H1 (cell line): Measurements from ENCODE around the gene AGAP3. TPM values are rescaled to one million over a fixed set of nuclear protein-coding genes. Genes with fewer than 3 reads are reported as not detected.
A peak's percentile ranks its signal among the peaks of the same experiment; 100 is the strongest.

Experiments used
- CTCF ChIA-PET: fragments of 300-600 bp; sonication (Branson Sonifier 250); formaldehyde crosslinking; loops from one replicate; lab custom pipeline; 2021; ENCODE audit not compliant: partially characterized antibody; lab: Charles Lee
- POLR2A ChIA-PET: fragments of 300-600 bp; sonication (Branson Sonifier 250); formaldehyde crosslinking; loops from one replicate; lab custom pipeline; 2021; ENCODE audit warnings: inconsistent platforms; ENCODE audit not compliant: partially characterized antibody; lab: Charles Lee
- DNase-seq, 2 experiments: peaks; one replicate each; pipeline versions ENCODE4 v3.0.0 to v3.0.0-alpha.2; 2010 to 2022; ENCODE audit warnings: low spot score in 2 of 2, low read depth in 1 of 2, mixed read lengths in 1 of 2
- FAIRE-seq: peaks from 2 replicates; lab custom pipeline; 2011; peaks lifted over from hg19 to GRCh38; lab: Jason Lieb, UNC
- H2AFZ ChIP-seq: 2 replicates; pipeline ENCODE4 v1.8.1; 2012; ENCODE audit warnings: low read length, inconsistent platforms
- H2AK5ac ChIP-seq: 2 replicates; pipeline ENCODE4 v1.6.1; 2013; ENCODE audit warnings: low read depth, low read length
- H2BK120ac ChIP-seq: replicated peaks from 2 replicates; pipeline ENCODE3; 2013; ENCODE audit warnings: low read depth, low read length, inconsistent platforms
- H2BK12ac ChIP-seq: 2 replicates; pipeline ENCODE4 v1.6.1; 2013; ENCODE audit warnings: low read depth, low read length
- H2BK15ac ChIP-seq: 2 replicates; pipeline ENCODE4 v1.6.1; 2013; ENCODE audit warnings: low read length
- H2BK20ac ChIP-seq: 2 replicates; pipeline ENCODE4 v1.6.1; 2013; ENCODE audit warnings: low read length
- H2BK5ac ChIP-seq: 2 replicates; pipeline ENCODE4 v1.6.1; 2013; ENCODE audit warnings: low read depth, low read length
- H3K14ac ChIP-seq: 2 replicates; pipeline ENCODE4 v1.6.1; 2013; ENCODE audit warnings: inconsistent platforms; ENCODE audit not compliant: insufficient read length
- H3K18ac ChIP-seq: 2 replicates; pipeline ENCODE4 v1.6.1; 2013; ENCODE audit warnings: low read length; ENCODE audit errors: extremely low read depth
- H3K23ac ChIP-seq: 2 replicates; pipeline ENCODE4 v1.6.1; 2013; ENCODE audit warnings: inconsistent platforms; ENCODE audit not compliant: insufficient read length
- H3K23me2 ChIP-seq: 2 replicates; pipeline ENCODE4 v1.6.1; 2013; ENCODE audit warnings: low read depth, low read length
- H3K27ac ChIP-seq: 2 replicates; pipeline ENCODE4 v1.6.1; 2011; ENCODE audit warnings: low read depth, low read length, inconsistent platforms
- H3K27me3 ChIP-seq, 4 experiments: replicated peaks in 1 of 4; 1 replicate in 1 of 4; 2 replicates in 3 of 4; pipeline versions ENCODE4 v1.6.1 to v1.8.1; 2011 to 2013; ENCODE audit warnings: low read length in 3 of 4, mild to moderate bottlenecking in 3 of 4, inconsistent platforms in 2 of 4, mixed read lengths in 2 of 4, moderate library complexity in 1 of 4; ENCODE audit not compliant: control insufficient read depth in 3 of 4, insufficient read depth in 3 of 4; ENCODE audit errors: extremely low read depth in 1 of 4
- H3K36me3 ChIP-seq, 4 experiments: 2 replicates each; pipeline versions ENCODE4 v1.6.1 to v1.8.1; 2011 to 2013; ENCODE audit warnings: mild to moderate bottlenecking in 4 of 4, low read length in 3 of 4, moderate library complexity in 2 of 4, control low read depth in 1 of 4, inconsistent platforms in 1 of 4; ENCODE audit not compliant: insufficient read depth in 4 of 4, control insufficient read depth in 2 of 4
- H3K4ac ChIP-seq: replicated peaks from 2 replicates; pipeline ENCODE3; 2013; ENCODE audit warnings: low read length, low read depth, mixed read lengths, inconsistent platforms; ENCODE audit not compliant: insufficient read length
- H3K4me1 ChIP-seq, 4 experiments: replicated peaks in 1 of 4; 1 replicate in 1 of 4; 2 replicates in 3 of 4; pipeline versions ENCODE4 v1.6.1 to v1.8.1; 2011 to 2013; ENCODE audit warnings: low read length in 3 of 4, inconsistent platforms in 2 of 4, mixed read lengths in 1 of 4; ENCODE audit not compliant: insufficient read depth in 4 of 4, control insufficient read depth in 3 of 4
- H3K4me2 ChIP-seq, 2 experiments: 2 replicates each; pipeline versions ENCODE4 v1.6.1 to v1.8.1; 2011 to 2013; ENCODE audit warnings: low read depth in 2 of 2, low read length in 2 of 2, control low read depth in 1 of 2, inconsistent platforms in 1 of 2, mild to moderate bottlenecking in 1 of 2; ENCODE audit not compliant: insufficient read depth in 1 of 2
- H3K4me3 ChIP-seq, 4 experiments: fragments of 200-600, 300-600 bp in 1 of 4; sonication (generic), shearing (Covaris generic), sonication (Bioruptor Twin) in 1 of 4; 2 replicates each; pipeline versions ENCODE4 v1.5.1 to v1.8.1; 2011 to 2016; ENCODE audit warnings: low read length in 4 of 4, low read depth in 3 of 4, control low read depth in 2 of 4, inconsistent platforms in 2 of 4, mild to moderate bottlenecking in 2 of 4, mixed read lengths in 1 of 4, moderate library complexity in 1 of 4; ENCODE audit not compliant: insufficient read depth in 2 of 4; ENCODE audit errors: extremely low read depth in 1 of 4
- H3K56ac ChIP-seq: replicated peaks from 2 replicates; pipeline ENCODE3; 2013; ENCODE audit warnings: low read depth, mild to moderate bottlenecking, mixed read lengths, low read length, inconsistent platforms; ENCODE audit not compliant: insufficient read length
- H3K79me1 ChIP-seq: 2 replicates; pipeline ENCODE4 v1.6.1; 2013; ENCODE audit warnings: low read depth, low read length, control low read depth
- H3K79me2 ChIP-seq, 2 experiments: 2 replicates each; pipeline versions ENCODE4 v1.6.1 to v1.8.1; 2012 to 2013; ENCODE audit warnings: low read length in 2 of 2, mild to moderate bottlenecking in 2 of 2, inconsistent platforms in 1 of 2; ENCODE audit not compliant: insufficient read depth in 2 of 2, control insufficient read depth in 1 of 2
- H3K9ac ChIP-seq, 4 experiments: replicated peaks in 1 of 4; 1 replicate in 1 of 4; 2 replicates in 3 of 4; pipeline versions ENCODE4 v1.6.1 to v1.8.1; 2011 to 2013; ENCODE audit warnings: low read depth in 3 of 4, low read length in 3 of 4, control low read depth in 2 of 4, mild to moderate bottlenecking in 2 of 4, moderate library complexity in 2 of 4, inconsistent platforms in 1 of 4; ENCODE audit errors: extremely low read depth in 1 of 4
- H3K9me3 ChIP-seq, 2 experiments: 2 replicates each; pipeline versions ENCODE4 v1.6.1 to v1.8.1; 2012 to 2013; ENCODE audit warnings: mild to moderate bottlenecking in 2 of 2, moderate library complexity in 2 of 2, control low read depth in 1 of 2, inconsistent platforms in 1 of 2, low read depth in 1 of 2, low read length in 1 of 2, mixed read lengths in 1 of 2; ENCODE audit not compliant: insufficient read depth in 2 of 2
- H4K20me1 ChIP-seq, 2 experiments: replicated peaks in 1 of 2; 2 replicates each; pipeline versions ENCODE3 to v1.8.1; 2011 to 2013; ENCODE audit warnings: inconsistent platforms in 2 of 2, low read length in 2 of 2, mild to moderate bottlenecking in 1 of 2; ENCODE audit not compliant: insufficient read depth in 2 of 2, control insufficient read depth in 1 of 2
- H4K5ac ChIP-seq: 2 replicates; pipeline ENCODE4 v1.6.1; 2013; ENCODE audit warnings: low read length, low read depth, mixed read lengths, inconsistent platforms; ENCODE audit not compliant: insufficient read length
- H4K8ac ChIP-seq: 2 replicates; pipeline ENCODE4 v1.8.0; 2013; ENCODE audit warnings: mild to moderate bottlenecking, moderate library complexity, low read length, inconsistent platforms; ENCODE audit not compliant: insufficient read depth; ENCODE audit errors: extremely low read depth
- H4K91ac ChIP-seq: replicated peaks from 2 replicates; pipeline ENCODE3; 2013; ENCODE audit warnings: low read length, mixed read lengths, inconsistent platforms; ENCODE audit not compliant: insufficient read length
- KDM5A ChIP-seq: fragments of 200-600 bp; IDR thresholded peaks from 2 replicates; pipeline ENCODE4 v1.7.1; 2012; ENCODE audit warnings: mild to moderate bottlenecking, low read length, inconsistent platforms, mixed read lengths
- WGBS, 2 experiments: shearing (Covaris generic) in 1 of 2; methylation state at CpG; one replicate each; pipeline versions ENCODE4 v1.1.6 to v1.1.7; 2013 to 2015; ENCODE audit warnings: low lambda C conversion rate in 2 of 2, mixed read lengths in 2 of 2, inconsistent platforms in 1 of 2, low coverage in 1 of 2, missing lambda C conversion rate in 1 of 2; ENCODE audit not compliant: insufficient replicate concordance in 2 of 2, insufficient coverage in 1 of 2, insufficient read length in 1 of 2; ENCODE audit errors: extremely low coverage in 1 of 2, missing lambda C conversion rate in 1 of 2; 5-methylcytosine and 5-hydroxymethylcytosine counted together
- polyA plus RNA-seq, 7 experiments: library from polyadenylated mRNA; depleted of rRNA in 3 of 7; stranded (reverse) in 5 of 7; unstranded in 2 of 7; fragments of >200 nt in 5 of 7; fragments of 200-250 nt in 2 of 7; gene quantifications; 1 replicate in 5 of 7; 2 replicates in 1 of 7; 4 replicates in 1 of 7; pipeline versions ENCODE4 v1.2.1 to v1.2.3, GENCODE V29; 2011 to 2013; ENCODE audit warnings: missing spikeins in 2 of 7, mixed read lengths in 2 of 7
- total RNA-seq: library from RNA; stranded (reverse); fragmentation: NEBNext Ultra II Directional; extraction: Animal tissue kit (Norgen Biotek cat#: 25700); gene quantifications from 2 replicates; pipeline ENCODE4 v1.2.1, GENCODE V29; 2021

AGAP3 gene
- total and polyA plus RNA-seq, 2 of the 8 experiments (the other 6 are each of a cell fraction or from before 2014, with no cell fraction given), result 66.4 to 120 TPM

DNA sequence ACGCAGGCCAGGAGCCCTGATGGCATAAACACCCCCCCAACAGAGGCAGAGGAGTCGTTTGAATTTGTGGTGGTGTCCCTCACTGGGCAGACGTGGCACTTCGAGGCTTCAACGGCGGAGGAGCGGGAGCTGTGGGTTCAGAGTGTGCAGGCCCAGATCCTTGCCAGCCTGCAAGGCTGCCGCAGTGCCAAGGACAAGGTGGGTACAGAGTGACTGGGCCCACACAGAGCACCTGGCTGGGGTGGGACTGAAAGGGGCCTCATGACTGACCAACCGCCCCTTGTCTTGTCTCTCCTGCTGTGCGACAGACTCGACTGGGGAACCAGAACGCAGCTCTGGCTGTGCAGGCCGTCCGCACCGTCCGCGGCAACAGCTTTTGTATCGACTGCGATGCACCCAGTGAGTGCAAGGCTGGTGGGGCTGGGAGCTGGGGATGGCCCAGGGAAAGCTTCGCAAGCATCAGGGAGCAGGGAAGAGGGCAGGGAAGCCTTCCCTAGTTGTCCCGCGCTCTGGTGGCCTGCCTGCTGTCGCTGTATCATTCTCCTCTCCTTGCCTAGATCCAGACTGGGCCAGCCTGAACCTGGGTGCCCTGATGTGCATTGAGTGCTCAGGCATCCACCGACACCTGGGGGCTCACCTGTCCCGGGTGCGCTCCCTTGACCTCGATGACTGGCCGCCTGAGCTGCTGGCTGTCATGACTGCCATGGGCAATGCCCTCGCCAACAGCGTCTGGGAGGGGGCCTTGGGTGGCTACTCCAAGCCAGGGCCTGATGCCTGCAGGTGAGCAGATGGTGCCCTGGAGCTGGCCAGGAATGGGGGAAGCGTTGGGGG is 55.8 kb downstream of the AGAP3 start:
- no peak overlapping the region for H3K56ac ChIP-seq
- H3K4me3 ChIP-seq, result no peak overlapping the region
- H3K9ac ChIP-seq, result no peak overlapping the region
- no peak overlapping the region for H2BK20ac ChIP-seq
- H3K27ac ChIP-seq, result no peak overlapping the region
- no peak overlapping the region for H3K18ac ChIP-seq
- no peak overlapping the region for H2AK5ac ChIP-seq
- no peak overlapping the region for H3K4ac ChIP-seq
- H2BK12ac ChIP-seq, result no peak overlapping the region
- no peak overlapping the region for H2BK120ac ChIP-seq
- no peak overlapping the region for H4K5ac ChIP-seq
- WGBS, 2 experiments, result 89% methylated on average over 27 of the region's 31 CpGs; no CpG with 5 or more reads in 1 of the 2 experiments
- DNase-seq, result no peak
- H3K79me1 ChIP-seq, result no peaks in the 10 kb centered on the region
- no peak overlapping the region for H4K91ac ChIP-seq
- H2AFZ ChIP-seq, result no peak overlapping the region
- POLR2A ChIA-PET, result interaction anchor here (0.8 to 1.2 kb wide), 3 partner anchors 16 to 85 kb away, joined by 3 to 4 read pairs (median 3); partner anchors contain the start of gene ABCF2
- H4K20me1 ChIP-seq, result peaks cover 7 to 11% of the 10 kb centered on the region in 2 experiments
- H2BK5ac ChIP-seq, result no peak overlapping the region
- FAIRE-seq, result no peak
- H3K4me2 ChIP-seq, result no peak overlapping the region
- no peaks in the 10 kb centered on the region for H3K79me2 ChIP-seq
- H3K27me3 ChIP-seq, result peaks cover 0 to 1% (median 0%) of the 10 kb centered on the region in 4 experiments; a peak in 1 of 7 replicates
- no peaks in the 10 kb centered on the region; the same call in 1 of the 2 replicates for H3K23me2 ChIP-seq
- no peaks in the 10 kb centered on the region; a peak in 1 of 8 replicates for H3K36me3 ChIP-seq
- no peak overlapping the region for H3K23ac ChIP-seq
- H2BK15ac ChIP-seq, result no peak overlapping the region
- peaks cover 7 to 34% (median 20%) of the 10 kb centered on the region in 4 experiments for H3K4me1 ChIP-seq
- no peak overlapping the region for H3K14ac ChIP-seq
- no peaks in the 10 kb centered on the region for H3K9me3 ChIP-seq
- CTCF ChIA-PET, result interaction anchor here (0.7 to 18.9 kb wide), 13 partner anchors 8 to 102 kb away, joined by 3 to 197 read pairs (median 4); partner anchors contain the start of gene GBX1
- peak overlapping the region; percentile 68; the same call in 1 of the 2 replicates for H4K8ac ChIP-seq
- TF ChIP-seq KDM5A, result no peak
